ENCODE data around the gene EXOSC1. TPM values are rescaled to one million over a fixed set of nuclear protein-coding genes. Genes with fewer than 3 reads are reported as not detected.
"Not testable (repeated sequence)": the region's sequence is repeated elsewhere in the genome, so short reads cannot be mapped to it uniquely, and the experiment has no call there.

EXOSC1 gene
- total RNA-seq, 2 experiments from 2014 or later = 46.5 to 47.9 TPM

- H3K27ac Mint-ChIP-seq; H3K27me3 Mint-ChIP-seq; POLR2A ChIA-PET; H3K4me1 Mint-ChIP-seq; ATAC-seq (ENCODE audit: low read depth); H3K9me3 Mint-ChIP-seq; DNase-seq; H3K4me3 Mint-ChIP-seq: not testable (repeated sequence)
- peaks cover 17% of the 10 kb centered on the region for H3K36me3 Mint-ChIP-seq
These were observed 23.0 kb upstream of the EXOSC1 start for GRCh38 chr10:97468781-97469180.

DNA sequence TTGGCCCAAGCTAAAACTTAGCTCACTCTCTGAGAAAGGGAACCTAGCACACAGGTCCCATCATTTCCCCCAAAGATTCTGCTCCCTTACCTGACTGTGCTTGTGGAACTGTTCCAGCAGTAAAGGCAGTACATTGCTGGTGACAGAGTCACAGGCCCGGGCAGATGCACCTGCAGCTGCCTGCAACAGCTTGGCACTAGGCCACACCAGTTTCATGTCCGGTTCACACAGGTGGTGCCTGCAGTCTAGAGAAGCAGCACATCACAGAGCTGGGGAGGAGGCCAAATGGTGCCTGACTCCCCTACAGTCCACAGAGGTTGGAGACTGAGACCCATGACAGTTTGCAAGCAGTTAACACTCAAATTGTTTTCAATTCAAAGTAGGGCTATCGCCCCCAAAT lies 22.4 kb upstream of the EXOSC1 start:
- no peaks in the 10 kb centered on the region for H3K4me1 Mint-ChIP-seq
- H3K27me3 Mint-ChIP-seq = no peaks in the 10 kb centered on the region
- POLR2A ChIA-PET = interaction anchor here (1.3 kb wide), 1 partner anchor 55 kb away, joined by 3 read pairs; no protein-coding TSS in a partner anchor
- H3K27ac Mint-ChIP-seq = no peak overlapping the region
- peaks cover 14% of the 10 kb centered on the region for H3K36me3 Mint-ChIP-seq
- H3K4me3 Mint-ChIP-seq = no peak overlapping the region
- DNase-seq (no peak), ATAC-seq (ENCODE audit: low read depth) (no peak)
- H3K9me3 Mint-ChIP-seq = no peaks in the 10 kb centered on the region

GRCh38 chr10:97466755-97467154 lies 20.9 kb upstream of the EXOSC1 start:
- POLR2A ChIA-PET = no interaction called here
- H3K36me3 Mint-ChIP-seq = peaks cover 17% of the 10 kb centered on the region

GRCh38 chr10:97465982-97466381 lies 20.2 kb upstream of the EXOSC1 start:
- Mint-ChIP-seq H3K9me3 (no peaks in the 10 kb centered on the region), H3K27ac (no peak overlapping the region), H3K27me3 (no peaks in the 10 kb centered on the region), H3K4me3 (no peak overlapping the region), H3K36me3 (peaks cover 17% of the 10 kb centered on the region), H3K4me1 (no peaks in the 10 kb centered on the region)
- POLR2A ChIA-PET = interaction anchor here (1.0 kb wide), 1 partner anchor 8 kb away, joined by 3 read pairs; no protein-coding TSS in a partner anchor
- no peak for ATAC-seq (ENCODE audit: low read depth)
- no peak for DNase-seq

More at GRCh38 chr10:97466755-97467154, 20.9 kb upstream of the EXOSC1 start:
- Mint-ChIP-seq H3K27ac (no peak overlapping the region), H3K4me3 (no peak overlapping the region), H3K9me3 (no peaks in the 10 kb centered on the region), H3K4me1 (no peaks in the 10 kb centered on the region), H3K27me3 (no peaks in the 10 kb centered on the region)
- DNase-seq (no peak), ATAC-seq (ENCODE audit: low read depth) (no peak)

DNA sequence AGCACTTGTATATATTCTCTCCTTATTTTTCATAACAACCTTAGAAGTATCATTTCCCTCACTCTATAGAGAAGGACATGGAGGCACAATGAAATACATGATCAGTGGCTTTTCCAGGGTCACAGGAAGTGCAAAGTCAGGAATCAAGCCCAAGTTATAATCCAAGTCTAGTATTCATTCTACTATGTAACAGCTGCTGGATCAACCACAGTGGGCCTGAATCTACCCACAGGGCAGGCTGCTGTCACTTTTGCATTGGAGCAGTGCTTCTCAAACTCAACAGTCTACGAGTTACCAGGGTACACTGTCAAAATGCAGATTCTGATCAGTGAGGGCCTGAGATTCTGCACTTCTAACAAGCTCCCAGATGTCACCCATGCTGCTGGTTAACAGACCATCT lies 18.4 kb upstream of the EXOSC1 start:
- H3K27ac Mint-ChIP-seq = peak overlapping the region; percentile 61
- no peaks in the 10 kb centered on the region for H3K4me1 Mint-ChIP-seq
- no peaks in the 10 kb centered on the region for H3K9me3 Mint-ChIP-seq
- DNase-seq (no peak), ATAC-seq (ENCODE audit: low read depth) (no peak)
- POLR2A ChIA-PET = no interaction called here
- H3K4me3 Mint-ChIP-seq = no peak overlapping the region
- H3K27me3 Mint-ChIP-seq = no peaks in the 10 kb centered on the region
- H3K36me3 Mint-ChIP-seq = peaks cover 18% of the 10 kb centered on the region

GRCh38 chr10:97463363-97464132 lies 17.7 kb upstream of the EXOSC1 start:
- no peaks in the 10 kb centered on the region for H3K27me3 Mint-ChIP-seq
- POLR2A ChIA-PET = no interaction called here

GRCh38 chr10:97462309-97462708 lies 16.5 kb upstream of the EXOSC1 start:
- ATAC-seq (ENCODE audit: low read depth) (no peak), DNase-seq (no peak)
- POLR2A ChIA-PET = no interaction called here
- Mint-ChIP-seq H3K36me3 (peaks cover 27% of the 10 kb centered on the region), H3K4me3 (no peak overlapping the region), H3K4me1 (no peaks in the 10 kb centered on the region), H3K27me3 (no peaks in the 10 kb centered on the region), H3K9me3 (no peaks in the 10 kb centered on the region), H3K27ac (no peak overlapping the region)

More at GRCh38 chr10:97463363-97464132, 17.7 kb upstream of the EXOSC1 start:
- Mint-ChIP-seq H3K9me3 (no peaks in the 10 kb centered on the region), H3K4me3 (no peak overlapping the region), H3K27ac (no peak overlapping the region), H3K4me1 (no peaks in the 10 kb centered on the region), H3K36me3 (peaks cover 20% of the 10 kb centered on the region)
- DNase-seq (no peak), ATAC-seq (ENCODE audit: low read depth) (peak; percentile 41)

GRCh38 chr10:97459933-97460332 lies 14.1 kb upstream of the EXOSC1 start:
- DNase-seq = no peak
- Mint-ChIP-seq H3K27ac (no peak overlapping the region), H3K4me3 (no peak overlapping the region), H3K36me3 (peaks cover 26% of the 10 kb centered on the region), H3K27me3 (no peaks in the 10 kb centered on the region), H3K4me1 (no peaks in the 10 kb centered on the region), H3K9me3 (no peaks in the 10 kb centered on the region)
- ATAC-seq (ENCODE audit: low read depth) = no peak
- POLR2A ChIA-PET = interaction anchor here (0.6 kb wide), 1 partner anchor 39 kb away, joined by 3 read pairs; no protein-coding TSS in a partner anchor

DNA sequence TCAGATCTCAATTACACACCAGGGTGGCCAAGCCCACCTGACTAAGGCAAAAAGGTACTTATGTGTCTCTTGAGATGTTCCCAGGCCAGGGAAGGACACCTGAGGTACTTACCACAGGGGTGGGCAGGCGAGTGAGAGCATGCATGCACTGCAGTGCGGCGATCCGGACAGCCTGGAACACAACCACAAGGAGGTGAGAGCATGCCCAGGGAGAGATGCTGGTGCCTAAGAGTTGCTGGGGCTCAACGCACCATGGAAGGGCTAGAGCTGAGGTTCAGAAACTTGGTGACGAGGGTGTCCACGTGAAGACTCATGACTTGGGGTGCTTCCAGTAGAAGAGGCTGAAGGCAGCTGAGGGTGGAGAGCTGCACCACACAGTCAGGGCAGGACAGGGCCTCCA lies 13.3 kb upstream of the EXOSC1 start:
- H3K36me3 Mint-ChIP-seq = peaks cover 26% of the 10 kb centered on the region
- DNase-seq = no peak
- no peaks in the 10 kb centered on the region for H3K27me3 Mint-ChIP-seq
- H3K9me3 Mint-ChIP-seq = no peaks in the 10 kb centered on the region
- no peak for ATAC-seq (ENCODE audit: low read depth)
- peaks cover 3% of the 10 kb centered on the region for H3K4me1 Mint-ChIP-seq
- POLR2A ChIA-PET = no interaction called here
- no peak overlapping the region for H3K4me3 Mint-ChIP-seq
- no peak overlapping the region for H3K27ac Mint-ChIP-seq

GRCh38 chr10:97456686-97457065 lies 10.9 kb upstream of the EXOSC1 start:
- Mint-ChIP-seq H3K9me3 (no peaks in the 10 kb centered on the region), H3K27me3 (no peaks in the 10 kb centered on the region), H3K36me3 (peaks cover 28% of the 10 kb centered on the region), H3K27ac (peak overlapping the region; percentile 16), H3K4me3 (no peak overlapping the region), H3K4me1 (peaks cover 4% of the 10 kb centered on the region)
- ATAC-seq (ENCODE audit: low read depth) (no peak), DNase-seq (no peak)
- POLR2A ChIA-PET = no interaction called here

DNA sequence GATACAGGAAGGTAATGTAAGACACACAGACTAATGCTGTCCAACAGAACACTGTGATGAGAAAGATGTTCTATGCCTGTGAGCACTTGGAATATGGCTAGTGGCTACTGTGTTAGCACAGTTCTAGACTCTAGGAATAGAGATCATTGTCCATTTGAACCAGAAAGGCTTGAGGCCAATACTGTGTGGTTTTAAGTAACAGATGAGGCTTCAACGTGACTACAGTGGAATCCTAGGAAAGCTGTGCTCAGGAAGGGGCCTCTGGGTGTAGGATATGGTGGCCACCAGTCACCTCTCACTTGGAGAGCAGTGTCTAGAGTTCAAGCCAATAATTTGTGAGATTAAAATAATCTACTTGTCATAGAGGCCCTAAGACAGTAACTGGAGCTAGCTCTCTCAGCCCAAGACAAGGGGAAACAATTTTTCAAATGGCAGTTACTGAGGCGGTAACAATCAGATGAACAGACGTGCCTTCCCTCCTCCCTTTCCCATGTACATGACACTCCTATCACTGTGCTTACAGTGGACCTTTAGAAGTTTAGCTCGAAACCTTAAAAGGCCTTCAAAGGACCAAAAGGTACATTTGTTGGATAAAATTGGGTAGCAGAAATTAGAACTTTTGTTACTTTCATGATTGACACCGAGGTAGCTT lies 10.4 kb upstream of the EXOSC1 start:
- Mint-ChIP-seq H3K9me3 (no peaks in the 10 kb centered on the region), H3K4me1 (peaks cover 4% of the 10 kb centered on the region), H3K36me3 (peaks cover 26% of the 10 kb centered on the region), H3K4me3 (no peak overlapping the region), H3K27ac (no peak overlapping the region), H3K27me3 (no peaks in the 10 kb centered on the region)
- POLR2A ChIA-PET = no interaction called here
- DNase-seq (no peak), ATAC-seq (ENCODE audit: low read depth) (no peak)

DNA sequence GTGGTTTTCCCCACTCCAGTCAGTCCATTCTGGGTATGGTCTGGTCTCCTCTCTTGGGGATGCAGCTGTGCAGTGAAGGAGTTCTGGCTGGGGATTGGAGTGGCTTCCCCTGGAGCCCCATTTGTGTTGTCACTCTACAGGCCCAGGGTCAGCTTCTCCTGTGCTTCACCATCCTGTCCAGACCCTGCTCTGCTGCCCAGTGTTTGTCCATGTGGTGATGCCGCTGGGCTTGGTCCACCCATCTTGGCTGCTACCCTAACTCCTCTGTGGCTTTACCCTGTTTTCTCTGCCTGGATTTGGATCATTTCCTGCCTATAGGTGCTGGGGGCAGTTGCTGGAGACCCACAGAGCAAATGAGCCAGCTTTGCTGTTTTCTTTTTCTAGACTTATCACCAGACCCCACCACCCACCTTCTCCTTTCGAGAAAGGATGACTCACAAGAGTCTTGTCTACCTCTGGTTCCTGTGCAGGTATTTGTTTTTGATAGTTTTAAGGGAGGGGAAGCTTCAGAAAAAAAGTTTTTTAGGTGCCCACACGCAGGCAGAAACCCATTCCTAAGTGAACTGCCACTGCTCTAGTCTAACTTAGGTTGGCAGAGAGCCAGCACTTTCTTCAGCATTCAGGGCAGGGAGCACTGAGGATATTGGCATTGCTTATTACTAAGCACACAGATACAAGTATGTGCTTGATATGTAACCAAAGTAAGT lies 8.7 kb upstream of the EXOSC1 start:
- ATAC-seq (ENCODE audit: low read depth) = peak; percentile 8
- POLR2A ChIA-PET = interaction anchor here (0.6 kb wide), 1 partner anchor 72 kb away, joined by 3 read pairs; no protein-coding TSS in a partner anchor
- H3K4me1 Mint-ChIP-seq = peaks cover 4% of the 10 kb centered on the region
- no peak overlapping the region for H3K4me3 Mint-ChIP-seq
- H3K27ac Mint-ChIP-seq = peak overlapping the region; percentile 67
- no peaks in the 10 kb centered on the region for H3K27me3 Mint-ChIP-seq
- H3K36me3 Mint-ChIP-seq = peaks cover 21% of the 10 kb centered on the region
- H3K9me3 Mint-ChIP-seq = no peaks in the 10 kb centered on the region
- DNase-seq = no peak

DNA sequence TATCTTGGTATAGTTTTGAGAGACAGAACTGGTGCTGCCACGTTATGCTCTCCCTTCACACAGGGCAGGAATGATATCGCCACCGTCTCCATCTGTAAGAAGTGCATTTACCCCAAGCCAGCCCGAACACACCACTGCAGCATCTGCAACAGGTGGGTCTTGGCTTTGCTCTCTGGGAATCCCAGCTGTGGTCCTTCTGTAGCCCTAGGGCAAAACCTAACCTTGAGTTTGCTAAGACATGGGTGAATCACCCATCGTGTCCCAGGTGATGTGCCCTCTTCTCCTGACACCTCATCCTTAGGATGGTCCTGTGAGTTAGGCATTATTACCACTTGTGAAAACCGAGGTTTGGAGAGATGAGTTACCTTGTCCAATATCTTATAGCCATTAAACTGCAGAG lies 6.5 kb upstream of the EXOSC1 start:
- Mint-ChIP-seq H3K27ac (no peak overlapping the region), H3K27me3 (no peaks in the 10 kb centered on the region), H3K9me3 (no peaks in the 10 kb centered on the region), H3K36me3 (peaks cover 13% of the 10 kb centered on the region), H3K4me3 (no peak overlapping the region), H3K4me1 (peaks cover 9% of the 10 kb centered on the region)
- no peak for ATAC-seq (ENCODE audit: low read depth)
- DNase-seq = no peak
- POLR2A ChIA-PET = no interaction called here

All from activated naive CD8-positive, alpha-beta T cell treated with anti-CD3 and anti-CD28 coated beads, Interleukin-2, amount 10 ng/mL, durations not matched to agents 7 days and 5 days (primary cell).